ENCODE data around the gene PPM1H. TPM values are rescaled to one million over a fixed set of nuclear protein-coding genes. Genes with fewer than 3 reads are reported as not detected.

Gene PPM1H
- total RNA-seq, 4 donors from 2014 or later = 0.46 to 3.4 (median 1.3) TPM

DNA sequence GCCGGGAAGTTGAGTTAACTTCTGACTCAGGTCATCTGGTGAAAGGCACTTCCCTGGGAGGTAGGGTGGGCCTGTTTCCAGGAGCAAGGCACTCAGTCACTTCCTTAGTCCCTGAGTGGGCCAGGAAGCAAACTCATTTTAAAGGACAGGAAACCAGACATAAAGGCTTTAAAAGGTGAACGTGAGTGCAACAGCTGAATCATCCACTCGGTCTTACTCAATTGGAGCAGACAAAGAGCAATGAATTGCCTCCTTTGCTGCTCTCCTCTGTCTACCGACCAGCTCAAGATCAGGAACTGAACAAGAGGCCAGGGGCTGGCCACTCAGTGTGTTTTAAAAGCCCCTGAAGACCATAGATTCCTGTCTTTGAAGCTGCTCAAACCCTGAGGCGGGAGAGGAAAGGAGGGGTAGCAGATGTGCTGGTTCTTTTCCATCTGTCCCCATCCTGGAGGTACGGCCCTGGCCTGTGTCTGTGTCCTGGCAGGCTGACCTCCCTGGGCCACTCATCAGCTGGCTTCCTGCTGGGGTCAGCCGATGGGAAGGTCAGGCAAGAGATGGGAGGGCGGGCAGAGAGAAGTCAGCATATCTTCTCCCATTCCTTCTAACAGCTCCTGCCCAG lies 148.9 kb downstream of the PPM1H start:
- in situ Hi-C loops (cut with MboI; ENCODE audit: low sequenced_read_pairs in 4 of 4) = loop anchor here in 2 of 4 donors (25.0 kb wide), 1 partner anchor 524 kb away; the partner anchor contains the start of gene USP15 (in 2 of the 2)
- no peaks in the 10 kb centered on the region for H3K27me3 ChIP-seq
- no peak overlapping the region for H3K4me3 ChIP-seq
- TF ChIP-seq, protein P1, sequence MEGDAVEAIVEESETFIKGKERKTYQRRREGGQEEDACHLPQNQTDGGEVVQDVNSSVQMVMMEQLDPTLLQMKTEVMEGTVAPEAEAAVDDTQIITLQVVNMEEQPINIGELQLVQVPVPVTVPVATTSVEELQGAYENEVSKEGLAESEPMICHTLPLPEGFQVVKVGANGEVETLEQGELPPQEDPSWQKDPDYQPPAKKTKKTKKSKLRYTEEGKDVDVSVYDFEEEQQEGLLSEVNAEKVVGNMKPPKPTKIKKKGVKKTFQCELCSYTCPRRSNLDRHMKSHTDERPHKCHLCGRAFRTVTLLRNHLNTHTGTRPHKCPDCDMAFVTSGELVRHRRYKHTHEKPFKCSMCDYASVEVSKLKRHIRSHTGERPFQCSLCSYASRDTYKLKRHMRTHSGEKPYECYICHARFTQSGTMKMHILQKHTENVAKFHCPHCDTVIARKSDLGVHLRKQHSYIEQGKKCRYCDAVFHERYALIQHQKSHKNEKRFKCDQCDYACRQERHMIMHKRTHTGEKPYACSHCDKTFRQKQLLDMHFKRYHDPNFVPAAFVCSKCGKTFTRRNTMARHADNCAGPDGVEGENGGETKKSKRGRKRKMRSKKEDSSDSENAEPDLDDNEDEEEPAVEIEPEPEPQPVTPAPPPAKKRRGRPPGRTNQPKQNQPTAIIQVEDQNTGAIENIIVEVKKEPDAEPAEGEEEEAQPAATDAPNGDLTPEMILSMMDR (IDR thresholded peaks at IDR 0.05 in 4 of 5, conservative IDR thresholded peaks at IDR 0.05 in 1 of 5) = no peak
- peak in 1 of 2 donors; percentile 33 for TF ChIP-seq POLR2A (IDR thresholded peaks at IDR 0.05)
- ATAC-seq = peak; percentile 73 to 78
- H3K9me3 ChIP-seq = no peaks in the 10 kb centered on the region
- H3K36me3 ChIP-seq = no peaks in the 10 kb centered on the region
- peak overlapping the region; percentile 70 to 81 (median 76) for H3K27ac ChIP-seq
- peaks cover 0 to 30% of the 10 kb centered on the region in 2 donors for H3K4me1 ChIP-seq
- no peak for DNase-seq
- intact Hi-C loops (cut with DNase I; ENCODE audit: low total_unique reads) = no loop called here

DNA sequence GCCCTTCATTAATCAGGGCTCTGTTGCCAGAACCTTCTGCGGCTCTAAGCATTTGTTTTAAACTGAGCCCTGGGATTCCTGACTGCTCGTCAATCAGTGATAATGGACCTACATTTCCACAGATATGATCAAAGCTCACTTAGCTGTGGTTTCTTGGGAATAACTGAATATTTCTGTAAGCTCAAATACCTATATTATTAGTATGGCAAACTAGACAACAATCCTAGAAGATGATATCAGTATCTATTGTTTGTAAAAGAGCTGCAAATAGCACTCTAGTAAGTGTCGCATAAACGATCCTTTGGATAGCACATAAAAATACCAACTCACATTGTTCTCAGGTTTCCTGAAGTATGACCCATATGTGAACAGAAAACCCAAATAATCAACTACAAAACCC lies 150.4 kb downstream of the PPM1H start:
- H3K27me3 ChIP-seq = no peaks in the 10 kb centered on the region
- in situ Hi-C loops (cut with MboI; ENCODE audit: low sequenced_read_pairs in 4 of 4) = loop anchor here in 2 of 4 donors (25.0 kb wide), 1 partner anchor 522 kb away; the partner anchor contains the start of gene USP15 (in 2 of the 2)
- H3K27ac ChIP-seq = peak overlapping the region; percentile 62 to 81 (median 73)
- no peak overlapping the region for H3K4me3 ChIP-seq
- DNase-seq (no peak), ATAC-seq (no peak)
- H3K9me3 ChIP-seq = no peaks in the 10 kb centered on the region
- TF ChIP-seq, protein P1 (IDR thresholded peaks at IDR 0.05 in 4 of 5, conservative IDR thresholded peaks at IDR 0.05 in 1 of 5) = no peak
- TF ChIP-seq POLR2A (IDR thresholded peaks at IDR 0.05) = no peak
- peaks cover 0 to 30% of the 10 kb centered on the region in 2 donors for H3K4me1 ChIP-seq
- intact Hi-C loops (cut with DNase I; ENCODE audit: low total_unique reads) = no loop called here
- no peaks in the 10 kb centered on the region for H3K36me3 ChIP-seq

DNA sequence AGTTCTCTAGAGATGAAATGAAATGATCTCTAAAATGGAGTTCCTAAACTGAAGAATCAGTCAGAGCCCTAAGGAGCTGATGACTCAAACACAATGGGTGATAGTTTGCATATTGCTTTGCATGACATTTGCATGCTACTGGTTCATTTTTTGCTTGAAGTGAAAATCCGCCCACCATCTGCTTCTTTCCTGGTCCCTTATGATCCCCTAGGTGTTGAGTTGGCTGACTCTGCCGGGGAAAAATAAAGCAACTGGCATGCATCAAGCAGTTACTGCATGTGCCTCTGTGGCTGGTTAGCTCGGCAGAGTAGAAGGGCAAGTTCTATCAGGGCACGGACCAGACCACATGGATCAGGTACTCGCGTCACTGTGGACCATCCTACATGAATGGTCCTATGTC lies 151.1 kb downstream of the PPM1H start:
- no peak for DNase-seq
- no peaks in the 10 kb centered on the region for H3K9me3 ChIP-seq
- no peak overlapping the region for H3K4me3 ChIP-seq
- no peaks in the 10 kb centered on the region for H3K27me3 ChIP-seq
- ATAC-seq = no peak
- H3K4me1 ChIP-seq = peaks cover 0 to 30% of the 10 kb centered on the region in 2 donors
- in situ Hi-C loops (cut with MboI; ENCODE audit: low sequenced_read_pairs in 4 of 4) = loop anchor here in 2 of 4 donors (25.0 kb wide), 1 partner anchor 522 kb away; the partner anchor contains the start of gene USP15 (in 2 of the 2)
- intact Hi-C loops (cut with DNase I; ENCODE audit: low total_unique reads) = no loop called here
- no peaks in the 10 kb centered on the region for H3K36me3 ChIP-seq
- no peak overlapping the region for H3K27ac ChIP-seq
- TF ChIP-seq POLR2A (IDR thresholded peaks at IDR 0.05) = no peak
- TF ChIP-seq, protein P1 (IDR thresholded peaks at IDR 0.05 in 4 of 5, conservative IDR thresholded peaks at IDR 0.05 in 1 of 5) = no peak

DNA sequence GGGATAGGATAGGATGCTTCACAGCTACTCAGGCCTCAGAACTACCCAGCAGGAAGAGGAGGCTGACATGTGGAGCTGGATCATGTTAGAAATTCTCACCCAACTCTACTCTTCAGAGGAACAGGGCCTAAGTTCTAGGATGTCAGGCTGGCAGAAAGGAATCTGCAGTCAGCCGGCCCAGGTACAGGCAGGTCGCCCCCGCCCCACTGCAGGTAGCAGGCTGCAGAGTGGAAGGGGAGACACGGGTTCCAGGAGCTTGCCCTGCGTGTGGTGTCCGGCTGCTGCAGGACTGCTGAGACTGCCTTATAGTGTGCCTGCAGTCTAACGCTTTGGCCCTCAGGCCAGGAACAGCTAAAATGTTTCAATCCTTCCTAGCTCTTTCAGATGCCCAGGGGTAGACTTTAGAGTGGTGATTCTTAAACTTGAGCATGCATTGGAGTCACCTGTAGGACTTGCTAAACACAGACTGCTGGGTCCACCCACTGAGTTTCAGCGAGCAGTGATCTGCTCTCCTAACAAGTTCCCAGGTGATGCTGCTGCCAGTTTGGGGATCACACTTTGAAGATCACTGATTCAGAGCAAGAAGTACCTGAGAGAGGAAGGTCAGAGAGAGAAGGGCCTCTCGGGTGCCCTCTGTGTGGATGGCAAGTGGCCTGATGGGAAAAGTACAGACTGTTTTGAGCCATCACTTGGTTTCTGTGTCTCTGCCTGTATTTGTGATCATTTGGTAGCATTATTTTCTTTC lies 153.6 kb downstream of the PPM1H start:
- no peak overlapping the region for H3K4me3 ChIP-seq
- TF ChIP-seq, protein P1 (IDR thresholded peaks at IDR 0.05 in 4 of 5, conservative IDR thresholded peaks at IDR 0.05 in 1 of 5) = no peak
- TF ChIP-seq POLR2A (IDR thresholded peaks at IDR 0.05) = no peak
- in situ Hi-C loops (cut with MboI; ENCODE audit: low sequenced_read_pairs in 4 of 4) (loop anchor here in 2 of 4 donors (25.0 kb wide), 1 partner anchor 519 kb away; the partner anchor contains the start of gene USP15 (in 2 of the 2)), intact Hi-C loops (cut with DNase I; ENCODE audit: low total_unique reads) (no loop called here)
- H3K9me3 ChIP-seq = no peaks in the 10 kb centered on the region
- H3K36me3 ChIP-seq = no peaks in the 10 kb centered on the region
- peaks cover 0 to 19% of the 10 kb centered on the region in 2 donors for H3K4me1 ChIP-seq
- DNase-seq (no peak), ATAC-seq (no peak)
- H3K27me3 ChIP-seq = no peaks in the 10 kb centered on the region
- no peak overlapping the region for H3K27ac ChIP-seq

Data from gastrocnemius medialis (tissue), 4 donors.